Measurements from ENCODE around the gene PRRX1.

PRRX1 gene

DNA sequence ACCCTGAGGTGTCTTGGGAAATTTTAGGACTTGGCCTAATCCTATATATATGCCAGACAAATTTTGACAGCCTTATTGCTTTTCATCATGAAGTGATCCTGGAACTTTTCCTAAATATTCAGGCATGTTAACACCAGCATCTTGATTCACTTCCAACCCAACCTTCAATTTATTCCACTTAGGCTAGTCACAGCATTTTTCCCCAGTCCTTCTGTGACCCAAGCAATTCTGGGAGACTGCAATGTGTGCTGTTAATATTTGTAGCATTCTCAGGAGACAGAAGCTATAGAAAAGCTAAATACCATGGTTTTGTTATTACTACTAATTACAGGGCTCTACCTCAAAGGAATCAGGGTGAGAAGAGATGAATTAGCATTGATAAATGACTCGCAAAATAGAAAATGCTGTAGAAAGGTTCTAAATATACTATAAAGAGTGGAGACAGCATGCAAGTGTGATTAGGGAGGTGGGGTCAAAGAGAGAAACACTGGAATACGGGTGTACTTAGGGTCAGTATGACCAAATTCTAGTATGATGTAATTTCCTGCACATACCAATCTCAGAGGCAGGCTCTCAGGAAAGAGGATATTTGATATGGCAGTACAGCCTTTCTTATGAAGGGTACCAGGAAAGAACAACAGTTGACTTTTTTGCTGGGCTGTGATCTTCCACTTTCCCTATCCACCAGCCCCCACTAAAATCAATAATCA is 29.1 kb downstream of the PRRX1 start:
- DNase-seq, result no peak

DNA sequence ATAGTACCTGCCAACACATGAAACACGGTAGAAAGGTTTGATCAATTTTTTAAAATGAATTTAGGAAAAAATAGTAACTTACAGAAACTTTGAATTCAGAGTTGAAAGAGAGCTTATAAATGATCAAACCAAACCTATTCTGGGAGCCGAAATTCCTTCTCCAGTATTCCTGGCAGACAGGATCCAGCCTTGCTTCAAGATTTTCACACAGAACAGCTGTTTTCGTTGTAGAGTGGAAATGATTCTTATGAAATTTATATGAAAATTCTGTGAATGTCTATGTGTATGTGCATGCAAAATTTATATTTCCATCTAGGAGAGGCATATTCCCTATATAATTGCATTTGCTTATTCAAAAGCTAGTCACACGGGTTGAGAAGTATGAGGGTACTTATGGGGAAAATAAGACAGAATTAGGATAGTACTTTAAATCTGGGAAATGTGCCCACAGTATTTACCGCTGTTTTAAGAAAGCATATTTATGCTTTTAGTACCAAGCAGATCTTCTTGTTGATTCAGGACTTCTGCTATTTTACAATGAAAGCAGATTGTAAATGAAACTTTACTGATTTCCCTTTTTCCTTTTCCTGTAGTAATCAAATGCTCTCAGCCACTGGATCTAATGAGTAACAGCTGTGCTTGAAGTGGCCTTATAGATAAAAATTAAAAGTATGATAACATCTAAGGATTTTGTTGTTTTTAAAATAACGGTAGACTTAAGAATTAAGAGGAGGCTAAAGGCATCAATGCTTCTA is 30.4 kb downstream of the PRRX1 start:
- DNase-seq, result no peak

DNA sequence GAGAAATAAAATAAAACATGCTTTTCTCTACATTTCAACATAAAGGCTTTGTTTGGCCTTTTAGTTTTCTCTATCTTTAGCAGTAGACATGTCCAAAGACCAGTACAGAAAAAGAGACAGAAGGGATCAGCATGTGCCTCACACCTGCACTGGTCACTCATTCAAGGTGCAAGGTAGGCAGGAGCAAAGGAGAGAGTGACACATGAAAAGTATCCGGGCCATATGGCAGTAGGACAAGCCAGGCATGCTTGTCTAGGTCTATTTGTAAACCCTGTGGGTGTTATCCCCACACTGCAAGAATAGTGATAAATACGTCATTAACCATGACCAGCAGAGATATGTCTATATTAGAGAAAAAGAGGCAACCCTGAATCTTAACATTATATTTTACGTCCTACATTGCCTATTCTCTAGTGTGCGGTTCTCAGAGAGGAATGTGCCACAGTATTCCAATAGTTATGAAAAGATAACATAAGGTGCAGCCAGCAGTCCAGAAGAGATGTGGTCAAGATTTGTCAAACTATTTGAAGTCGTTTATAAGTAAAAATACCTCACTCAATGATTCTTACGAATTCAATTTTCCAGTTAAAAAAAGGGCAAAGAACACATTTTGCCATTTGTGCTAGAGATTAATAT is 32.1 kb downstream of the PRRX1 start:
- no peak for DNase-seq

DNA sequence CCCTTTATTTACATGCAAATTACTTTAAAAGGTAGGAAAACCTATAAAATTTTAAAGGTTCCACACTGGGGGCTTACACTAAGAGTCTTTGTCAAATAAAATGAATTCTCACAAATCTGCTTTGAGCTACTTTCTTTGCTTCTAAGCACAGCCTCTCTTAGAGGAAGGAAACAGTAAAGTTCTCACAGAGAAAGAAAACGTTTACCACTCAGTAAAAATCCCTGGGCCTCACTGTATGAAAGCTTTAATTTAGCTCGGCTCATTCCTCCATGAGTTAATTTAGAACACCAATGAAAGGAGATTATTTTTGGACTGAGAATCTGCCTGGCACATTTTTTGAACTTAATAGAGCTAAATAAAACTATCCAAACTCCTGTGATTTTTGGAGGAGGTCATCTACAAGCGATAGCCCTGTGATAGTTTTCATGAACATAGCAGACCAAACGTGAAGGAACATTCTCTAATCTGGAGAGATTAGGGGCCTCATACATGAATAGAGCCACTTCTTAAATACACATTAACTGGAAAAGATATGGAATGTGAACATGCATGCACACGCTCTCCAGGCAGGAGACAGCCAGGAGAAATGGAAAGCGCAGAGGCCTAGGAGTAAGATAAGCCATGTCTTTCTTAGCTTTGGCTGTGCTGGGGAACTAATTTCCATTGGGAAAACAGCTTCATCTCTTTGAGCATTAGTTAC is 32.8 kb downstream of the PRRX1 start:
- no peak for DNase-seq

DNA sequence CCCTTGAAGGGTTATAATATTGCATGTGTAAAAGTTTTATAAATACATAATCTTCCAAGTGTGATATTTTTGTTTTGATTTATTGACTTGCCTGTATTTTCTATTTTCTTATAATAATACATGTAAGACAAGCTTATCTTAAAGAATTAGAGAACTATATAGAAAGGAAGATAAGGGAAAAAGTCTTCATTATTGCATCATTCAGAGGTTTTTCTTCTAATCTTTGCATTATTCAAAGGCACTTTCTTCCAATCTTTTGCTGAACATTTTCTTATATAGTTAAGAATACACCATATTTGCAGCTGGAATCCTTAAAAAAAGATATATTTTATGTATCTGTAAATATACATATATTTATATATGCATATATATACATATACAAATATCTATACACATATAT is 33.4 kb downstream of the PRRX1 start:
- DNase-seq, result no peak

DNA sequence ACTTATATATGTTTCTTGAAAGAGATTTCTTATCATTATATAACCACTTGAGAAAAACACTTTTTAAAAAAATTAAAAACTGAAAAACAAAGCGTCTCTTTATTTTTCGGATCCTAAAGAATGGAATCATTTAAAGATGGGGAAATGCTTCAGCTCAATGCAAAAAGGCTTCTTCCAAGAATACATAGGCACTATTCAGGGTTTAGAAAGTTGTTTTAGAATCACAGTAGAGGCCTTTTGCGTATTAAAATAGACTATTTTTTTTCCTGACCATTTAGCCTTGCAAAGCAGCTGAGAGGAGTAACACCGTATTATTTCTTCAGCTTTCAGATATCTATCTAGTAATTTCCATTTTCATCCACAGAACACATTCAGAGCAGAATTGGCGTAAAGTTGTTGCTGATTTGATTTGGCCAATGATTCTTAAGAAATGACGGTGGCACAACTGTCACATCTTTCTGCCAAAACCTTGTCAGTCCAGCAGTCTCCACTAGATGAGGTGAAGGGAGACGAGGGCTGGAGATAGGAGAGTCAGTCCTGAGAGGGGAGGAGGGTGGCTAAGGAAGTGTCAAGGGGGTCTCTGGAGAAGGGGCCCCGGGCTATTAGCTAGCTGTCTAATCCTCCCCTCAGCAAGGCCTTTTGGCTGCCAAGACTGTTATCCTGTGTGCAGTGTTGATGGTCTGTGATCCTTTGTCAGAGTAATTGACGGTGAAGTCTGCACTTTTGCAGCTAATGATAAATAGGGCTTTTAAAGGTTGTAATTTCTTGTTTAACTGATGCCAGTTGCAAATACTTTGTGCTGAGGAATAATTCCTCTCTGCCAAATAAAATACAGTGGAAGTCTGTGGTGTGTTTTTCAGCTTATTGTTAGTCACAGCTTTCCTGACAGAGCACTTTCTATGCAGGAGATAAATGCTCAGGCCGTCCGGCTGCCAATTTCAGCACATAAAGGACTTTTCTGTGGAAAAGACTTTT is 34.7 kb downstream of the PRRX1 start:
- DNase-seq, result no peak

DNA sequence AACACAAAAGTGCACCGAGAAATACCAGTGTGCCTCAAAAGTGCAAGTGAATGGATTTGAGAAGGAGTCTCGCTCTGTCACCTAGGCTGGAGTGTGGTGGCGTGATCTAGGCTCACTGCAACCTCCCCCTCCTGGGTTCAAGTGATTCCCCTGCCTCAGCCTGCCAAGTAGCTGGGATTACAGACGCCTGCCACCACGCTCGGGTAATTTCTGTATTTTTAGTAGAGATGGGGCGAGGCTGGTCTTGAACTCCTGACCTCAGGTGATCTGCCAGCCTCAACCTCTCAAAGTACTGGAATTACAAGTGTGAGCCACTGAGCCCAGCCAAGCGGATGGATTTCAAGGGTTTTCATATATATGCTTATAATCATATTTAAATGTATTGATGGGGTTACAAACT is 35.8 kb downstream of the PRRX1 start:
- DNase-seq, result no peak

DNA sequence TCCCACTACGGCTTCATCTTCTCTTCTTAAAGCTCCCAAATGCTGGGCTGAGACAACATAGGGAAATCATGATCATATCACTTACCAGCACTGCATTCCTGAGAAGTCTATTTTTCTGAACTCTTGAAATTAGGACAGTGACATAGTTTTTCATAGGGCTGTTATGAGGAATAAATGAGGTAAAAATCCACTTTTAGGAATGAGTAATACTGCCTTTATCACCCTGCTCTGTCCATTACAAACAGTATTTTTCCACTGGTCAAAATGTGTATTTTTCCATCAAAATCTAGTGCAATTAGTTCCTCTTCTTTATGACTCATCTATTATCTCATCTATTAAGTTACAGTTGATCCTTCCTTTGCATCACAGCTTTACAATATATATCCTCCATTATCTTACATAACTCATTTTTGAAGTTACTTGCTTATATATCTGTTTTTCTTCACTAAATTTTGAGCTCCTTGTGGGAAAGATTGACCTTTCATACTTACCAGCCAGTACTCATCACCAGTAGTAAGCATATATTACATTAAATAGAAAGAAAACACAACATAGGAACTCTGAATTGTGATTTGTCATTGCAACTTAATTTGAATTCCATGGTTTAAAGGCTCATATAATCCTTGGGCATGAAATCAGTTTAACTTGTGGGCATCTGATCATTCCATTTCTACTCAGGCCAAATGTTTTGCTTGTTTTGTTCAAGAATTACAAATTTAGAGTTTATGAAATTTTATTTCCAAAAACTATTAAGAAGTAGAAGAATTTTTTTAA is 37.1 kb downstream of the PRRX1 start:
- DNase-seq, result no peak

DNA sequence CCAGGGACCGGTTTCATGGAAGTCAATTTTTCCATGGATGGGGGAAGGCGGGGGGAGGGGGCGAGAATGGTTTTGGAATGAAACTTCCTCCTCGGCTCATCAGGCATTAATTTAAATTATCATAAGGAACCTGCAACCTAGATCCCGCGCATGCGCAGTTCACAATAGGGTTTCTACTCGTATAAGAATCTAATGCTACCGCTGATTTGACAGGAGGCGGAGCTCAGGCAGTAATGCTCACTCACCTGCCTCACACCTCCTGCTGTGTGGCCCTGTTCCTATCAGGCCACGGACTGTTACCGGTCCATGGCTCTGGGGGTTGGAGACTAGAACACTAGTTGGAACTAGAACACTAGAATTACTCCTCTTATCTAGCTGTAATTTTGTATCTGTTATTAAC is 38.0 kb downstream of the PRRX1 start:
- DNase-seq, result no peak

DNA sequence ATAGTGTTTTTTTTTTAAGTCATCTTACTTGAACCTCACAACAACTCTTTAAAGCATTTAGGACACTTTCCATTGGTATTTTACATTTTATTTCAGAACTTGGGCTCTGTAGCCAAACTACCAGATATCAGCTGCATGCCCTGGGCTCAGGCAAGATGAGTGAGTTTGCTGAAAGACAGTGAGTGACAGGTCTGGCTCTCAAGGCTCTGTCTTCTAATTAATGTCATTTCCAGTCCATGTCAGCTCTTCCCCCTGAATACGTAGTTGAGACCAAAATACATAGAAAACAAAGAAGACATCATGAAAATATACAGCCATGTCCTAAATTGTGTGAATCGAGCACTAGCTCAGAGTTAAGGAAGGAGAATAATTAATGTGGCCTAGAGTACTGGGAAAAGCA is 39.7 kb downstream of the PRRX1 start:
- no peak for DNase-seq

DNA sequence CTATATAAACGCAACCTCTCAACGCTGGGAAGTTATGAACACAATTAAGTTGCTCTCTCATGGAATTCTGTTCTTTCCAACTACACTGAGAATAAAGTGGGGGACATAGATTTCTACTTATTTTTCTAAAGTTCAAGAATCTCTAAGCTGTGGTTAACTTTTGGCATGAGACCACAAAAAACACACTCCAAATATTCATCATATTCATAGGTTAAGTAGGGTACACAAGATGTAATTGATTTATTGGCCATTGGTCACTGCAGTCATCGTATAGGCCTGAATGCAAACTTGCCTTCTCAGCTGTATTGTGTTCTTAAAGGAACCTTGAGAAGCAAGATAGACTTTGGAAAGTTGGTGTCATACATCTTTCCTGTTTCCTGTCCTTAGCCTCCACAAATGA is 40.3 kb downstream of the PRRX1 start:
- no peak for DNase-seq

DNA sequence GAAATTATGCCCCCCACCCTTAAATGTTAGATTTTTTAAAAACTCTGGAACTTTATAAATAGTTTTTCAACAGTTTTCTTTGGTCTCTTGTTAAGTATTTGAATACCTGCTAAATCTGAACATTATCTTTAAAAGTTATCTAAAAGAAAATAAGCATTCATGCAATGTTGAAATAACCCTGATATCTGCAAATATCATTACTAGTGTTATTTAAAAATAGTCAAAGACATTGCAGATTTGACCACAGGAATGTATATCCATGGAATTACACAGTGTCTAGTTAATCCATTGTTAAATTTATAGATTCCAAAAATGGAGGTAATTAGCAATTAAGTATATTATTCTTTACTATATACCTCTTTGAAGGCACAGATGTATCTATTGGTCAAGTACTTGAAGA is 42.0 kb downstream of the PRRX1 start:
- DNase-seq, result no peak

DNA sequence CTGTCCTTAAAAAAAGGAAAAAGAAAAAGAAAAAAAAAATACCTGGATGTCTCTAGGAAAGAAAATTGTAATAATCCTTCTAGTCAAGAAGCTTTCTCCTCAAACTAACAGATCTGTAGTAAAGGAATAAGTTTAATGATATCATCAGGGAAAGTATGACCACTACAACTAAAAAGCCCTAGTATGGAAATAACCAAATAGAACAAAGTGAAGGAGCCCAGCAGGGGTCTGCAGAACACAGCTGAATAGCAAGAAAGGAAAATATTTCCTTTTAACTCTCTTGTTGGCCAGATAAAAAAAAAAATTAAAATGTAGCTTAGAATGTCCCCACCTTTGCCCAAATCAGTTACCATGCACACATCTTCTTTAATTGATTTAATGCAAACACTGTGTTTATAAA is 43.2 kb downstream of the PRRX1 start:
- no peak for DNase-seq

DNA sequence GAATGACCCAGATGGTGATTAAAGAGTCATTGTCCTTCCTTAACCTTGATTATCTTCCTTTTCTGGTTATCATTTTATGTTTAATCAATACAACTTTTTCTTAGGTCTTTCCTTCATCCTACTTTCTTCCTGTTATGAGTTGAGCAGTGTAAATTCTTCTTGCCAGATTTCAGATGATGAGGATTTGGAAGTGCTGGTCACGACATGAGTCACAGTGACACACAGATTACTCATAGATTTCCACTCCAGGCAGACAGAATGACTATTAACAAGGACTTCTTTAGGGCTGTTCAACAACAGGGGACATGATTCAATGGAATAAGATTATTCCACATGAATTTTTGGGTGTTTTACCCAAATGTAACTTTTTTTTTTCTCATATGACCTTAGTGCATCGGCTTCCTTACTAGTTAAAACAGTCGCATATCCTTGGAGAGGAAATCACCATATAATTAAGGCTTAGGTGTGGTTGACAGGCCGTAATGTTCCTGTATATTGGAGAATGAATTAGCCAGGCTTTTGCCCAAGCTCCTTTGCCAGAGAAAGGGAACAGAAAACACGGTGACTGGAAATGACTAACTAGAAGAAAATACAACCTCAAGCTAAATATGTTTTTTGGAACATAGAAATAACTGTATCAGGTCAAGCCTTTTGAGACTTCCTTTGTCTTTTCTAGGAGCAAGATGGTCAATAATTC is 44.2 kb downstream of the PRRX1 start:
- DNase-seq, result no peak

DNA sequence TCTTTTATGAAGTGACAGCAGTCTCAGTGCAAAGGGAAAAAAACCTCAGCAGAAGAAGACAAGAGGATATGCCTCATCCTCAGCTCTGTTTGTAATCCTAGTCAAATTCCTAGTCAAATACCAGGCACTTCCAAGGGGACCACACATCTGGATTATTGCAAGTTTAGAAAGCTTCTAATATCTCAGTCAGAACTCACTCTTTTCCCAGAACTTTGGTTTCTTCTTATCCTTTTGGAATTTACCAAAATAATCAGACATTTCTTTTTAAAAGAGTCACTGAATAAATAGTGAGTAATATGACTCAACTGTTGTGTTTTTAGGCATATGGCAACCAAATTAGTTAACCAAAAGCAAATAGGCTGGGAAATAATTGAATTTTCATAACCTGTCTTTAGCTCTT is 47.8 kb downstream of the PRRX1 start:
- DNase-seq, result no peak

DNA sequence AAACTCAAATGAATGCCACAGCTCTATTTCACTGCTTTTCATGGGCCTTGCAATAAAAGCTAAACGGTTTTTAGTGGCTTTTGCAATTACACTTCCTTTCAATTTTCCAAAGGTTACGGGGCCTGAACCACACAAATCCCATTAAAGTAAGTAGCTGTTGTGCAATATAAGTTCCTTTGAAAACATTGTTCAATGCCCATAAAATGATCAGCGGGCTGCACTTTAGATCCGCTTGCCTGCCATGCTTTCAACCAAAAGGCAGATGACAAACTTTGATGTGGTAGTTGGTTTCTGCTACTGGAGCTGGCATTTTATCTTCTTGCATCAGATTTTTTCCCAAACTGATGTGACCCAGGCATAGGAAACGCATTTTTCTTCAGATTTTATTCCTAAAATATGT is 50.2 kb downstream of the PRRX1 start:
- no peak for DNase-seq

DNA sequence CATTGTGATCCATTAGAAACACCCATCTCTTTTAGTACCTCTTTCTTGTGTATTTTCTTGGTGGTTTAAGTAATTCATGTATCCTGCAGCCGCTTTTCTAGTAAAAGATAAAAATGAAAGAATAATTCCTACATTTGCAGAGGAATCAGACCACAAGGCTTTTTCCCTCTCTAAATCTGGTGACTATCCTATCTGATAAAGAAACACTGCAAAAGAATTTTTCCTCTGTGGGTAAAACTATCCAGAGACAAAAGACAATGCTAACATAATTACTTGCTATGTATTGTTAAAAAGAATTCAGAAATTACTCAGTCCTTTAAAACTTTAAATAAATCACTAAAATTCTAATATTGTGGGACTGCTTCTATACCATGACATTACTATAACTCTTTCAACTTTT is 51.0 kb downstream of the PRRX1 start:
- DNase-seq, result no peak

DNA sequence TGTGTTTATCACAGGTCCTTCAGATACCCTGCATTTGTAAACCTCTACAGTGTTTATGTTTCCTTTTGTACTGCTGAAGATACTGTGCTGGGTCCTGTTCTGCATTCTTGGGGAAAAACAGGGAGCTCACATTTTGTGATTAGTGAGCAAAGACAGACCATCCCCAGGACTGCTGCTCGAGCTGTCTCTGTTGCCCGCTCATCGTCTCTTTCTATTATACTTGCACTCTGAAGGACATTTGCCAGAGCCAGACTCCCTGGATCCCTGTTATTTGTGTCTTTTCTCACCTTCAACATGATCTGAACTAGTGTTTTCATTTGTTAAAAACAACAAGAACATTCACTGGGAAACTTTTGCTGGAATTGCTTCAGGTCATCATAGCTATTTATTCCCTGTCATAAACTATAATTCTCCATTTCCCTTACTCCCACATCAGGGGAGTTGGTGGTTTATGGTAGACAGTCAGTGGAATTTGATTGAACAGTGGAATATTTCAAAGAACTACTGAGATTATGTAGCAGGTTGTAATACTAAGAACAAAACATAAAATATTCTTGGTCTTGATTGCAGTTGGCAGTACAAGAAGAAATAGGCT is 53.0 kb downstream of the PRRX1 start:
- DNase-seq, result no peak

DNA sequence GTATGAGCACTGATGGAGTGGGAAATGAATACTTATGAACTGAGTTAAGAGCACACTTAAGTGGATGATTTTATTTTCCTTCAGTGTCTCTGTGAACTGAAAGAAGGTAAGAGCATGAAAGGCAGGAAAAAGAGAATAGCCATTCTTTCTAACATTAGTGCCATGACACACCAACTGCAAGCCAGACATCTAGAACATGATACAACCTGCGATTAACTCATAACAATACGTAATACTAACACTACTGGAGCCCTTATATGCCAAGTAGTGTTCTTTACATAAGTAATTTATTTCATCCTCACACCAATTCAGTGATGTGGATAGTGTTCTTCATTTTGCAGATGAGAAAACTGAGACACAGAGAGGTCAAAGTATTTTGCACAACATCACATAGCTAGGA is 56.7 kb downstream of the PRRX1 start:
- DNase-seq, result no peak

DNA sequence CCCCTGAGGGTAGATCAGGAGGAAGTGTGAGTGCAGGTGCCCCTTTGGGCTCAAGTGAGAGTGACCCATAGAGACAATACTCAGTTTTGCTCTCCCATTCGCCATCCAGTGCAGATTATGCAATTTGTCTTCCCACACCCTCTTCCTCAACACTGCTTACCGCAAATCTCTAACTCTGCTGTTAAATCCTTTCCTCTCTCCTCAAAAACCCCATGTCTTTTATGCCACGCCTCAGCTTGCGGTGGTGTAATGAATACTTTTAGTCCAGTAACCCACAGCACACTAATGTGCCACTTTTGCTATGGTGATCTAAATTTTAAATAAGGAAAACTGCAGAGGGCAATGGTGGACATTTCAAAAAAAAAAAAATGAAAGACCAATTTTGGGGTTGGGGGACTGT is 57.7 kb downstream of the PRRX1 start:
- no peak for DNase-seq

DNA sequence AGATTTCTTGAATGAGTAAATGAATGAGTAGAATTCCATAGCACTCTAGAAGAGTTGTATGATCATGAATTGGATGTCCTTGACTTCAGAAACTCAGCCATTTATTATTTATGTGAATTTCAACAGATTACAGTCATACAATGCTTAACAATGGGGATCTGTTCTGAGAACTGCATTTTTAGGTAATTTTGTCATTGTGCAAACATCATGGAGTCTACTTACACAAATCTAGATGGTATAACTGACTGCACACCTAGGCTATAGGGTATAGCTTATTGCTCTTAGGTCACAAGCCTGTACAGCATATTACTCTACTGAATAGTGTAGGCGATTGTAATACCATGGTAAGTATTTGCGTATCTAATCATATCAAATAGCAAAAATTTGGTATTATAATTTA is 59.6 kb downstream of the PRRX1 start:
- no peak for DNase-seq

Measured in CD4-positive, alpha-beta T cell treated with Interleukin-10 for 1 hour (primary cell).